Measurements from ENCODE around the gene C1orf167. TPM values are rescaled to one million over a fixed set of nuclear protein-coding genes. Genes with fewer than 3 reads are reported as not detected.

The C1orf167 gene
- total RNA-seq, 2 donors from 2014 or later = 0.13 TPM; not detected in 1

DNA sequence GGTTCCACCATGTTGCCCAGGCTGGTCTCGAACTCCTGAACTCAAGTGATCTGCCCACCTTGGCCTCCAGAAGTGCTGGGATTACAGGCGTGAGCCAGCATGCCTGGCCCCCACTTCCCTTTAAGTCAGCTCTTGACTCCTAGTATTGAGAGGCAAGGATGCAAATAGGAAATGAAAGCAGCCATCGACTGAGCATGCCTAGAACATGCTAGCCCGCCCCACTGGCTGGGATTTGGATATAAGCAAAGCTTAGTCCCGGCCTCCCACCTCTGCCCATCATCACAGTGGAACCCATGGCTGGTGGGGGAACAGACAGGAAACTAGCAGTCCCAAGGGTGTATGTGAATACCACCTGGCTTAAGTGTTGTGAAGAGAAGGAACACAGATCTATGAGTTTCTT, 10.5 kb downstream of the C1orf167 start:
- Mint-ChIP-seq H3K4me3 (no peak overlapping the region), H3K27me3 (no peaks in the 10 kb centered on the region), H3K4me1 (peaks cover 2% of the 10 kb centered on the region), H3K36me3 (ENCODE audit: low read depth) (no peaks in the 10 kb centered on the region), H3K27ac (no peak overlapping the region)
- no peak for ATAC-seq
- H3K9me3 ChIP-seq (ENCODE audit: control insufficient read depth, low read length, poor library complexity, severe bottlenecking) = no peaks in the 10 kb centered on the region
- no peak for DNase-seq

DNA sequence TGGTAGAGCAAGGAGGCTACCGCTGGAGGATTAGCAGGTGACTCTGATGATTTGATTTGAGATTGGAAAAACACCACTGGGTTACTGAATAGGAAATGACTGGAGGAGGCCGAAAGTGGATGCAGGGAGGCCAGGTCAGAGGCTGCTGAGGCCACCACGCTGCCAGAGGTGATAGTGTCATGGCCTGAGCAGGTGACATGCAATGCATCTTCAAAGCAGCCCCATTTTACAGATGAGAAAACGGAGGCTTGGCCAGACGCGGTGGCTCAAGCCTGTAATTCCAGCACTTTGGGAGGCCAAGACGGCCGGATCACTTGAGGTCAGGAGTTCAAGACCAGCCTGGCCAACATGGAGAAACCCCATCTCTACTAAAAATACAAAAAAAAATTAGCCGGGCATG, 12.8 kb downstream of the C1orf167 start:
- DNase-seq (no peak), ATAC-seq (no peak)
- Mint-ChIP-seq H3K4me1 (peaks cover 2% of the 10 kb centered on the region), H3K36me3 (ENCODE audit: low read depth) (no peaks in the 10 kb centered on the region), H3K27ac (no peak overlapping the region), H3K4me3 (no peak overlapping the region), H3K27me3 (no peaks in the 10 kb centered on the region)
- no peaks in the 10 kb centered on the region for H3K9me3 ChIP-seq (ENCODE audit: control insufficient read depth, low read length, poor library complexity, severe bottlenecking)

DNA sequence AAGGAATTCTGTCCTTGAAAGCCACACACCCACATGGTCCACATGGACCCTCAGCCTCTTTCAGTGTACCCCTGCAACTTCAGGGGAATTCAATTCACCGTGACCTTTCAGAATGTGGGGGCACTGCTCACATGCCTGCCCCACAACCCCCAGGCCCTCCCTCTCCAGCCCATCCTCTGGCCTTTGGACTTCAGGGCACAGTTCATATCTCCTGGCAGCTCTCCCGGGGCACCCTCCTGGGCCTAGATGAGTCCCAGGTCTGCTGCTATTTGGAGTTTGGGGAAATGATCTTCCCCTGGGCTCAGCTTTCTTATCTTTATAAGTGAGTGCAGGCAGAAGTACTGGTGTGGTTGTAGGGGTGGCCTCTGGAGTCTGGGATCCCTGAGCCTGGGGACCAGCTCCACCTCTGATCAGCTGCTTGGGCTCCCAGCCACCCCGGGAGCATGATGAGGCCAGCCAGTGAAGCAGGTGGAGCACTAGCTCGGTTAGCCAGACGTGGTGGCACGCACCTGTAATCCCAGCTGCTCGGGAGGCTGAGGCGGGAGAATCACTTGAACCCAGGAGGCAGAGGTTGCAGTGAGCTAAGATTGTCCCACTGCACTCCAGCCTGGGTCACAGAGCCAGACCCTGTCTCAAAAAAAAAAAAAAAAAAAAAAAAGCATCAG, 15.8 kb downstream of the C1orf167 start:
- no peak for ATAC-seq
- H3K4me3 Mint-ChIP-seq = no peak overlapping the region

DNA sequence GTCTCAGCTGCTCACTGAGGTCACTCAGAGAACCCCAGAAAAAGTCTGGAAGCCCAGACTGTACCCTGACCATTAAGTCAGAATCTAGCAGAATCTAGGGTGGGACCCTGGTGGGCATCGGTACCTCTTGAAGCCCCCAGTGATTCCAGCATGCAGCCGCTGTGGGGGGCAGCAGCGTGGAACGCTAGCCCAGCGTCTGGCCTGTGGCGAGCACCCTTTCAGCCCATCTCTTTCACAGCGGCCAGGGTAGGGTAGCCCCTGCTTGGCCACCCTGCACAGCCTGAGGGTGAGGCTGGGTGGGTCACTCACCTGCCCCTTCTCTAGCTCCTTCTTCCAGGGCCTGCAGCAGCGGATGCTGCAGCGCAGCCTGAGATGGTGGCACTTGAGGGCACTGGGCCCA, 16.3 kb downstream of the C1orf167 start:
- H3K27ac Mint-ChIP-seq = no peak overlapping the region
- H3K4me1 Mint-ChIP-seq = peaks cover 2% of the 10 kb centered on the region
- no peaks in the 10 kb centered on the region for H3K27me3 Mint-ChIP-seq
- no peak overlapping the region for H3K4me3 Mint-ChIP-seq
- H3K9me3 ChIP-seq (ENCODE audit: control insufficient read depth, low read length, poor library complexity, severe bottlenecking) = no peaks in the 10 kb centered on the region
- DNase-seq (no peak), ATAC-seq (no peak)
- peaks cover 2% of the 10 kb centered on the region for H3K36me3 Mint-ChIP-seq (ENCODE audit: low read depth)

More for the DNA sequence above, 15.8 kb downstream of the C1orf167 start:
- DNase-seq = no peak
- H3K27me3 Mint-ChIP-seq = no peaks in the 10 kb centered on the region
- peaks cover 2% of the 10 kb centered on the region for H3K4me1 Mint-ChIP-seq
- peaks cover 2% of the 10 kb centered on the region for H3K36me3 Mint-ChIP-seq (ENCODE audit: low read depth)
- no peak overlapping the region for H3K27ac Mint-ChIP-seq
- H3K9me3 ChIP-seq (ENCODE audit: control insufficient read depth, low read length, poor library complexity, severe bottlenecking) = no peaks in the 10 kb centered on the region

DNA sequence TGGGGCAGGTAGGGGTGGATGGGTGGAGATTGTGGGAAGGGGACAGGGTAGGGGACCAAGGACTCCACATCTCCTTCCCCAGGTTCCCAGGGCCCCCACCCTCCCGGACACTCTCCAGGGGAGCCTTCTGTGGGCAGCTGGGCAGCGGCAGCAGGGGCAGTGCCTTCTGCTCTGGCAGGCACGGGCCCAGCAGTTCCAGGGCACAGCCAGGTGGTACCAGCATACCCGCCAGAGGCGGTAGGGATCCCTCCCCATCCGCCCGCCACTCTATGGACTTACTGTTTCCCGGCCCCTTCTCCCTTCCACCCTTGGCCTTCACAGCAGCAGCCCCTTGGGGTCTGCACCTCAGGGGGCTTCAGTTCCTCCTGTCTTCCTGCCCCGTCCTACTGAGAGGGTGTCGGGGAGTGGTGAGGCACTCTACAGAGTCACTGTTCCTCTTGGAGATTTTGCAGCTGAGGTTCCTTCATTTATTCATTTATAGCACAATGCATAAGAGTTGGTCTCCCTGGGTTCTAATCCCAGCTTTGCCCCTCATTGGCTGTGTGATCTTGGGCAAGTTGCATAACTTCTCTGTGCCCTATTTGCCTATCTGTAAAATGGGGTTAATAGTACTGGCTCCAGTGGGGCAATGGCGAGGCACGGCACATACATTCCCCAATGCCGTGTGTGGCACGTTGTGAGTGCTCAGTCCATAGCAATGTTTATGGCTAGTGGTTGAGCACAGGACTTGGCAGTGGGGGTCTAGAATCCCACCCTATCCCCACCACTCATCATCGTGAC, 17.0 kb downstream of the C1orf167 start:
- Mint-ChIP-seq H3K27me3 (no peaks in the 10 kb centered on the region), H3K27ac (no peak overlapping the region), H3K4me1 (peaks cover 2% of the 10 kb centered on the region), H3K36me3 (ENCODE audit: low read depth) (peaks cover 2% of the 10 kb centered on the region), H3K4me3 (no peak overlapping the region)
- no peaks in the 10 kb centered on the region for H3K9me3 ChIP-seq (ENCODE audit: control insufficient read depth, low read length, poor library complexity, severe bottlenecking)
- DNase-seq = no peak
- no peak for ATAC-seq

DNA sequence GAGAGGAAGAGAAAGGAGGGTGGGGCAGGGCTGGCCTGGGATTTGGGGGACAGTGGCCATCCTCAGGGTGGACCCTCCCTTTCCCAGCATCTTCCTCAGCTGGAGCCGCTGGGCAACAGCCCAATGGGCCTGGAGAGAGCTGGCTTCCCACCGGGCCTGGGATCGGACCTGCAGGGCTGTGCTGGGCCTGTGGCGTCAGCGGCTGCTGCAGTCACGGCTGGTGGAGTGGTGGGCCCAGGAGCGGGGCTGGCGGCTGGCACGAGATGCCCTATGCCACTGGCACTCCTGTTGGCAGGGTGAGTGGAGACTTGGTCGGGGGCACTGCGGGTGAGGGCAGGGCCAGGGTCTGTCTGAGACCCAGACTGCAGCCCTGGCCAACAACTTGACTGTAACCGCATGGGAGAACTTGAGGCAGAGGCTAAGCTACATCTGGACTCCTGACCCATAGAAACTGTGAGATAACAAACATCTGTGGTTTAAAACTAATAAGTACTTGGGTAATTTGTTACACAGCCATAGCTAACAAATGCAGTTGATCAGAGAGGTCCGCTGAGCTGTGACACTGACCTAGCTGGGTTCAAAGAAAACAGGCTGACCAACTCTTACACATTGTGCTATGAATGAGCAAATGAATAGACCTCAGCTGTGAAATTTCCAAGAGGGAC, 17.9 kb downstream of the C1orf167 start:
- no peaks in the 10 kb centered on the region for H3K9me3 ChIP-seq (ENCODE audit: control insufficient read depth, low read length, poor library complexity, severe bottlenecking)
- H3K4me3 Mint-ChIP-seq = no peak overlapping the region
- H3K27ac Mint-ChIP-seq = no peak overlapping the region
- DNase-seq (no peak), ATAC-seq (no peak)
- no peaks in the 10 kb centered on the region for H3K4me1 Mint-ChIP-seq
- H3K27me3 Mint-ChIP-seq = no peaks in the 10 kb centered on the region
- peaks cover 2% of the 10 kb centered on the region for H3K36me3 Mint-ChIP-seq (ENCODE audit: low read depth)

DNA sequence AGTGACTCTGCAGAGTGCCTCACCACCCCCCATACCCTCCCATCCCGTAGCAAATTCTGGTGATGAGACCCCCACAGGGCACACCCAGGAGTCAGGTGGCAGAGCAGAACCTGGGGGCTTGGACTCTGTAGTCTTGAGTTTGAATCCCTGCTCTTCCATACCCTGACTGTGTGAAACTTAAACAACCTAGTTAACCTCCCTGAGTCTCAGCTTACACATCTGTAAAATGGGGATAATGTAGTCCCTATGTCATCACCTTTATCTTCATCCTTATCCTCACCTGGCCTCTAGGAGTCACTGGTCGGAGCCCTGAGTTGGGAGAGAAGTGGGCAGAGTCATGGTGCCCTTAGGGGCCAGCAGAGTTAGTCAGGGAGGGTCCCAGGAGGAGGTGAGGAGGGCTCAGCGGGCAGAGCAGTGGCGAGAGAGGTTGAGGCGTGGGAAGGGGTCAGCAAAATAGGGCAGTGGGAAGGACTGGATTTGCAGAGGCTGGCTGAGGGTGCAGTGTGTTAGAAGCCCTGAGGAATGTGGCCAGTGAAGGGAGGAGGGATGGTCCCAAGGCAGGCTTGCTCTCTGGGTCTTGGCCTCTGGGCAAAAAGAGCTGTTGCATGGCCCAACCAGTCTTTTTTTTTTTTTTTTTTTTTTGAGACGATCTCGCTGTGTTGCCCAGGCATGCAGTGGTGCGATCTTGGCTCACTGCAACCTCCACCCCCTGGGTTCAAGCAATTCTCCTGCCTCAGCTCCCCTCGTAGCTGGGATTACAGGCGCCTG, 18.6 kb downstream of the C1orf167 start:
- peaks cover 2% of the 10 kb centered on the region for H3K36me3 Mint-ChIP-seq (ENCODE audit: low read depth)
- no peak for ATAC-seq
- no peaks in the 10 kb centered on the region for H3K4me1 Mint-ChIP-seq
- no peak overlapping the region for H3K27ac Mint-ChIP-seq
- H3K27me3 Mint-ChIP-seq = no peaks in the 10 kb centered on the region
- H3K9me3 ChIP-seq (ENCODE audit: control insufficient read depth, low read length, poor library complexity, severe bottlenecking) = no peaks in the 10 kb centered on the region
- no peak for DNase-seq
- H3K4me3 Mint-ChIP-seq = no peak overlapping the region

DNA sequence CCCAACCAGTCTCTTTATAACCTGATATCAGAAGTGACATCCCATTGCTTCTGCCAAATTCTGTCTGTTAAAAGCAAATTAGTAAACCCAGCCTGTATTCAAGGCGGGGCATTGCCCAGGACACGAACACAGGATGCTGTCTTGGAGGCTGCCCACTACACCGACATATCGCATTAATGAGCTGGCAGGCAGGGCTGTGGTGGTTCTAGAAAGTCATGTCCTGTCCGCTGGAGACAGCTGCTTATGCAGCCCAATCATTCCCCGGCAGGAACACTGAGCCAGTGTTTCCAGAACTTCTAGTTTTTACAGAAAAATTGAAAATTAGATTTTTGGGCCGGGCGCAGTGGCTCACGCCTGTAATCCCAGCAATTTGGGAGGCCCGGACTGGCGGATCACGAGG, 19.3 kb downstream of the C1orf167 start:
- H3K9me3 ChIP-seq (ENCODE audit: control insufficient read depth, low read length, poor library complexity, severe bottlenecking) = no peaks in the 10 kb centered on the region
- Mint-ChIP-seq H3K27me3 (no peaks in the 10 kb centered on the region), H3K4me1 (no peaks in the 10 kb centered on the region), H3K27ac (no peak overlapping the region), H3K4me3 (no peak overlapping the region), H3K36me3 (ENCODE audit: low read depth) (peaks cover 2% of the 10 kb centered on the region)
- no peak for DNase-seq
- ATAC-seq = no peak

DNA sequence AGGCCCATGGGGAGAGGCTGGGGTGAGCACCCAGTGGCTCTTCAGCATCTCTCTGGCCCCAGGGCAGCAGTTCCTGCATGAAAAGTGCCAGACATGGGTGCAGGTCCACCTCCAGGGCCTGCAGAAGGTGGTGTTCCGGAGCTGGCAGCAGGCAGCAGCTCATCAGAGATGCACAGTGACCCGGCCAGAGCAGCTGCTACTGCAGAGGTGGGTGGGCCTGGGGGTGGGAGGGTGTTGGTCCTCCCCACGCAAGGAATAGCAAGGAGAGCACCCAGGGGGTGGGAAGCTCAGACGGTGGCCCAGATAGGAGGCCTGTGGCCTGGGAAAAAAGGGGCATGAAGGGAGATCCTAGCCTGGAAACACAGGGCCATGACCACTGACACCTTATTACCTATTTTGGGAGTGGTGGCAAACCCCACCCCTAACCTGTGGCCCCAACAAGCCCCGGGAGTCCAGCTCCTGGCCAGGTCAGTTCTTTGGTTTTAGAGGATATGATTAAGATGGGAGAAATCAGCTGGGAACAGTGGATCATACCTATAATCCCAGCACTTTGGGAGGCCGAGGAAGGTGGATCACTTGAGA, 20.2 kb downstream of the C1orf167 start:
- no peak for DNase-seq
- Mint-ChIP-seq H3K4me1 (no peaks in the 10 kb centered on the region), H3K27ac (no peak overlapping the region)

DNA sequence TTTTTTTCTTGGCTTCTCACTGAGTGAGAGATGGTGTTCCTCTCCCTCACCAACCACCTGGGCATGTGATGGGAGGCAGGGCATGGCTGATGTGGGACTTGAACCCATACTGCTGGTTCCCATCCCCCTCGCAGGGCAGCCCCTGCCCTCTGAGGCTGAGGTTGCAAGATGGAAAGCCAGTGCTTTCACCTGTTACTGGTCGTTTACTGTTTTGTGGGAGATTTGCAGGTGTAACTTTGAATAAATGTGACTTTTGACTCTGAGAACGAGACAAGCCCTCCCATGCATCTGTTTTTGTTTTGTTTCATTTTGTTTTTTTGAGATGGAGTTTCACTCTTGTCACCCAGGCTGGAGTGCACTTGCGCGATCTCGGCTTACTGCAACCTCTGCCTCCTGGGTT, 21.6 kb downstream of the C1orf167 start:
- H3K4me3 Mint-ChIP-seq = no peak overlapping the region
- H3K27ac Mint-ChIP-seq = no peak overlapping the region
- H3K36me3 Mint-ChIP-seq (ENCODE audit: low read depth) = peaks cover 2% of the 10 kb centered on the region
- H3K27me3 Mint-ChIP-seq = no peaks in the 10 kb centered on the region
- no peaks in the 10 kb centered on the region for H3K9me3 ChIP-seq (ENCODE audit: control insufficient read depth, low read length, poor library complexity, severe bottlenecking)
- no peaks in the 10 kb centered on the region for H3K4me1 Mint-ChIP-seq
- DNase-seq (no peak), ATAC-seq (no peak)

More for the DNA sequence above, 20.2 kb downstream of the C1orf167 start:
- no peak for ATAC-seq
- H3K27me3 Mint-ChIP-seq = no peaks in the 10 kb centered on the region
- H3K36me3 Mint-ChIP-seq (ENCODE audit: low read depth) = peaks cover 2% of the 10 kb centered on the region
- H3K9me3 ChIP-seq (ENCODE audit: control insufficient read depth, low read length, poor library complexity, severe bottlenecking) = no peaks in the 10 kb centered on the region
- no peak overlapping the region for H3K4me3 Mint-ChIP-seq

DNA sequence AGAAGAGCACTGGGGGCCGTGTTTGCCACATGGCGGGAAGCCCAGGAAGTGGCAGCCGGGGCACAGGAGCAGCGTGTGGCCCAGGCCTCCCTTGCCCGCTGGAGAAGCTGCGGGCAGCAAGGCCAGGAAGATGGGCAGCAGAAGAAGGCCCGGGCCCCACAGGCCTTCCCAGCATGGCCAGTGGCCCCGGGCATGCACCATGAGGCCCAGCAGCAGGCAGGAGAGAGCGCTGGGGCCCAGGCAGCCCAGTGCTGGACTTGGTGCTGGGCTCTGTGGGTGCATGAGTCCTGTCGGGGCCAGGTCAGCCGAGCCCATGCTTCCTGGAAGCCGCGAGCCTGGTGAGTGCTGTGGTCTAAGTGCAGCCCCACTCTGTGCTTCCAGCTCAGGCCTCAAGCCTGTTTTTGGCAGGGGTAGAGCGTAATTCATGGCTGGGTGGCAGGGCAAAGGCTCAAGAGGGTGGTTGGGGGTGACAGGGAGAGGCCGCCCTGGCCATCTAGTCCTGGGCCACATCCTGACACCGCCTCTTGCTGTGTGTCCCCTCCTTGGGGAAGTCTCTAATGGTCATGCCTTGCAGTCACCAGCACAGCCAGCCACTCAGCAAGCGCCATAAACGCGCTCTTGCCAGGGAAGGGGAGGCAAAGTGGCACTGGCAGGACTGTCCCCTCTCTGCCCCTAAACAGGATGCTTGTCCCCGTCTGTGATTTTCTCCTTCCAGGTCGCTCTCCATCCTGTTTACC, 22.4 kb downstream of the C1orf167 start:
- Mint-ChIP-seq H3K4me3 (no peak overlapping the region), H3K4me1 (no peaks in the 10 kb centered on the region), H3K36me3 (ENCODE audit: low read depth) (peaks cover 2% of the 10 kb centered on the region), H3K27me3 (no peaks in the 10 kb centered on the region), H3K27ac (no peak overlapping the region)
- no peaks in the 10 kb centered on the region for H3K9me3 ChIP-seq (ENCODE audit: control insufficient read depth, low read length, poor library complexity, severe bottlenecking)
- no peak for DNase-seq
- no peak for ATAC-seq

DNA sequence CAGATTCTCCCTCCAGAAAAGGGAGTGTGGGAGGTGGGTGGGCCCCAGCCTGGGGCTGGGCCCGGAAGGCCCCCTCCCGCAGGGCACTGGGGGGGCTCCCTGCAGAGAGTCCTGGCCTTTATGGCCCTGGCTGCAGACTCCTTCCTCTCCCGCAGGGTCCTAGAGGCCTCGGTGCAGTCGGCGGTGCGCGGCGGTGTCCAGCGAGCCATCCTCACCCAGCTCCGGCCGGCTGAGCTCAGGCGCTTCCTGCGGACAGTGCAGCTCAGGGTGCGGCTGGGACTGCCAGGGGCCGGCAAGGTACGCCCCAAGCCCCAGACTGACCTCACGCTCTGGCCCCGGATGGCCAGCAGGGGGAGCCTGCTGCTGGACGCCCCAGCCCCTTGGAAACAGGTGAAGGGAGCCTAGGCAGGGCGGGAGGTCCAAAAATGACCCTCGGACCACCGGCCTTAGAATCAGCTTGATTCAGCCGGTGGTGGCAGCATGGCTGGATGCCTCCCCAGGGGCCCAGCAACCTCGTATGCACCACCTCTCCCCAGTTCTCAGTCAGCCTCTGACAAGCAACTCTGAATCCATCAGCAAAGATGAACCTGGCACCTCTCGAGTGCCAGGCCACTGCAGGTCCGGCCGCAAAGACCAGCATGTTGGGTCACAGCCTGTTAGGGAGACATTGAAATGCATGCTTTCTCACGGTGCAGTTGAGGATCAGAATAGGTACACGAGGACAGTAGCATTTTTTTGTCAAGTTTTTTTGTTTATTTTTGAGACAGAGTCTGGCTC, 23.2 kb downstream of the C1orf167 start:
- Mint-ChIP-seq H3K4me3 (peak overlapping the region; percentile 9), H3K4me1 (no peaks in the 10 kb centered on the region), H3K27ac (no peak overlapping the region), H3K27me3 (no peaks in the 10 kb centered on the region), H3K36me3 (ENCODE audit: low read depth) (peaks cover 2% of the 10 kb centered on the region)
- no peaks in the 10 kb centered on the region for H3K9me3 ChIP-seq (ENCODE audit: control insufficient read depth, low read length, poor library complexity, severe bottlenecking)
- peak in 2 of 3 donors; percentile 23 to 37 for DNase-seq
- peak; percentile 73 for ATAC-seq
